Measurements from ENCODE around the gene C11orf52.

C11orf52 gene

DNA sequence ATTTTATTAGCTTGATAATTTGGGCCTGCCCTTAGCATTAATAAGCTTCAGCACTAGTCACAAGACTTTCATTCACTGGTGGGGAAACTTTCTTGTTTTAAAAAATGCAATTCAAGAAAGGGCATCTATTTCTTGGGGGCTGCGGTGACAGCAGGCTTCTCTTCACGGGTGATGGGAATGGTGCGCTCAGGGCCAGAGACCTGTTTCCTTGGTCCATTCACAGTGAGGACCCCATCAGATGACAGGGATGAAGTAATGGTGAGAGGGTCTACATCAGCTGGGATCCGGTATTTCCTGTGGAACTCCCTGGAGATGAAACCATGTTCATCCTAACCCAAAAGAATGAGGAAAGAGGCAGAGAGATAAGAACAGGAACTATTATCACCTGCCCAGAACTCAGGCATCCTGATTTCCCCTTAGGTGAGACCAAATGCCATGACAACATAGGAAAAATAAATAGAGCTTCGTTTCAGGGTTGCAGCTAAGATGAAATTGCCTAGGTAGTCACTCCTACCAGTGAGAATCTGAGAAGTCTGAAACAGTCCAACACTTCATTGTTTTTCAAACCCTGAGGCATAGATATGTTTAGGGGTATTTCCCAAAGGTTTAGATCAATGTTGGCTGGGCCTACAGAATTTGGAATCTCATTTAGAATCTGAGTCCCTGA lies 9.9 kb upstream of the C11orf52 start:
- Mint-ChIP-seq H3K27ac (no peak overlapping the region), H3K36me3 (ENCODE audit: low read depth) (no peaks in the 10 kb centered on the region), H3K4me3 (no peak overlapping the region), H3K4me1 (ENCODE audit: low read depth) (no peaks in the 10 kb centered on the region), H3K9me3 (no peaks in the 10 kb centered on the region), H3K27me3 (peaks cover 27% of the 10 kb centered on the region)
- DNase-seq = no peak

DNA sequence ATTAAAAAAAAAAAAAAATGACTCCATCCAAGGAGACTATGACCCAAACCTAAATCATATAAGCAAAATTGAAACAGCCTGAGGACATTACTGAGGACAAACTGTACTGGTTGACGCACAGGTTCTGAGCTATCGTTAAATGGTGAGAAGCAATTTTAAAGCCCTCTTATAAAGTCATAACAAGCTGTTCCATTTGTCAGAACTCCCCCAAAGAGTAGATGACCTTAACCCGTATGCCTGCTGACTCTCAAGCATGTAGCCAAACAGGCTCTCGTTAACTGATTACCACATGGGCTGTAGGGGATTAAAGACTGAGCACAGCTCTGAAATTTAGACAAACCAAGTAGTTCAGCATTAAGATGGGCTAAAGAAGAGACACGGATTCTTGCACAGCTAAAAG lies 9.3 kb upstream of the C11orf52 start:
- Mint-ChIP-seq H3K36me3 (ENCODE audit: low read depth) (no peaks in the 10 kb centered on the region), H3K27ac (no peak overlapping the region), H3K4me1 (ENCODE audit: low read depth) (no peaks in the 10 kb centered on the region), H3K27me3 (peaks cover 32% of the 10 kb centered on the region), H3K9me3 (no peaks in the 10 kb centered on the region), H3K4me3 (no peak overlapping the region)
- no peak for DNase-seq

- Mint-ChIP-seq H3K4me1 (ENCODE audit: low read depth) (no peaks in the 10 kb centered on the region), H3K9me3 (no peaks in the 10 kb centered on the region), H3K4me3 (no peak overlapping the region), H3K27me3 (peaks cover 39% of the 10 kb centered on the region), H3K27ac (no peak overlapping the region), H3K36me3 (ENCODE audit: low read depth) (no peaks in the 10 kb centered on the region)
- no peak for DNase-seq
Observed at GRCh38 chr11:111910676-111911562, 7.8 kb upstream of the C11orf52 start.

DNA sequence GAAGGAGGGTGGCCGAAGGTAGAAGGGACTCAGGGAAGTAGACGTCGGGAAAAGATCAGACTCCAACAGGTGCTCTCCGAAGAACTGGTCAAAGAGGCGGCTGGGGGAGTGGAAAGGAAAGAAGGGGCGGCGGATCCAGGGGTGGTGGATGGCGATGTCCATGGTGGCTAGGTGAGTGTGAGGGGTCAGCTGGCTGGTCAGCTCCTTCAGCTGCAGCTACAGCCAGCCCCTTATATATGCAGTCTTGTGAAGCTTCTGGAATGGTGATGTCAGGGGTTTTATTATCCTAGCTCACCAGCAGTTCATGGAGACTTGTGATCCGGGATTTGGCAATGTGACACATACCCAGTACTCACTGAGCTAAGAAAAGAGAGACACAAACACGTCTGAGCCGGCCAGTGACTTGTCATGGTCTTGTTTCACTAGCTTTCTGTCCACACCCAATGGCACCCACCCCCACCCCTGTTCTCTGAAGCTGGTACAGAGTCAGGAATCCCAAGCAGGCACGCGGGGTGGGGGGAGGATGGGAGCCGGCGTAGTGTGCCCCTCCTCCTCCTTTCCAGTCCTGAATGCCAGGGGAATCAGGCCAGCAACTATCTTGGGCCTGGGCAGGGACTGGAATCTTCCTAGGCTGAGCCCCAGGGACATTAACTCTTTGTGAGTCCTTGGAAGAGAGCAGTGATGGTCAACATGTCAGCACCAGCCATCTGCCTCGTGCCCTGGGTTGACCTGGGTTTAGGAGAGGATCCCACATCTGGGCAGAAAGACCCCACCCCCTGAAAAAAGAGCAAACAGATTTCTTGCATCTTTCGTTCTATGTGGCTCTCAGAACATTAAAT lies 6.9 kb upstream of the C11orf52 start, which contains the start of gene CRYAB:
Gene CRYAB (minus strand): TSS at position 208 of the 839 bp plus-strand sequence. CDS start 46 bp downstream, at position 162.
- Mint-ChIP-seq H3K9me3 (no peaks in the 10 kb centered on the region), H3K4me1 (ENCODE audit: low read depth) (no peaks in the 10 kb centered on the region), H3K4me3 (no peak within 1 kb of the TSS), H3K36me3 (ENCODE audit: low read depth) (no peaks in the 10 kb centered on the region), H3K27ac (no peak within 1 kb of the TSS), H3K27me3 (peaks cover 48% of the 10 kb centered on the region)
- DNase-seq = no peak

- no peaks in the 10 kb centered on the region for H3K9me3 Mint-ChIP-seq
- no peaks in the 10 kb centered on the region for H3K4me1 Mint-ChIP-seq (ENCODE audit: low read depth)
- DNase-seq = no peak
- no peak within 1 kb of the TSS for H3K27ac Mint-ChIP-seq
- no peaks in the 10 kb centered on the region for H3K36me3 Mint-ChIP-seq (ENCODE audit: low read depth)
- H3K4me3 Mint-ChIP-seq = no peak within 1 kb of the TSS
- H3K27me3 Mint-ChIP-seq = peaks cover 52% of the 10 kb centered on the region
Observed at GRCh38 chr11:111912535-111912934, 6.2 kb upstream of the C11orf52 start, which contains the start of gene HSPB2. Gene HSPB2, plus strand, starts transcription at chr11:111912734. Its CDS starts 96 bp downstream, at chr11:111912830.

- Mint-ChIP-seq H3K36me3 (ENCODE audit: low read depth) (no peaks in the 10 kb centered on the region), H3K4me1 (ENCODE audit: low read depth) (no peaks in the 10 kb centered on the region), H3K4me3 (no peak overlapping the region), H3K27ac (no peak overlapping the region), H3K9me3 (no peaks in the 10 kb centered on the region), H3K27me3 (peaks cover 57% of the 10 kb centered on the region)
- no peak for DNase-seq
Observed at GRCh38 chr11:111913031-111913861, 5.5 kb upstream of the C11orf52 start.

- Mint-ChIP-seq H3K27ac (no peak overlapping the region), H3K27me3 (peaks cover 58% of the 10 kb centered on the region), H3K36me3 (ENCODE audit: low read depth) (no peaks in the 10 kb centered on the region), H3K4me1 (ENCODE audit: low read depth) (no peaks in the 10 kb centered on the region), H3K4me3 (no peak overlapping the region), H3K9me3 (no peaks in the 10 kb centered on the region)
- DNase-seq = no peak
Observed at GRCh38 chr11:111913997-111914396, 4.7 kb upstream of the C11orf52 start.

- H3K27ac Mint-ChIP-seq = no peak overlapping the region
- peaks cover 47% of the 10 kb centered on the region for H3K27me3 Mint-ChIP-seq
- no peaks in the 10 kb centered on the region for H3K9me3 Mint-ChIP-seq
- no peaks in the 10 kb centered on the region for H3K4me1 Mint-ChIP-seq (ENCODE audit: low read depth)
- H3K4me3 Mint-ChIP-seq = no peak overlapping the region
- no peaks in the 10 kb centered on the region for H3K36me3 Mint-ChIP-seq (ENCODE audit: low read depth)
- DNase-seq = no peak
Observed at GRCh38 chr11:111916768-111917167, 1.9 kb upstream of the C11orf52 start.

DNA sequence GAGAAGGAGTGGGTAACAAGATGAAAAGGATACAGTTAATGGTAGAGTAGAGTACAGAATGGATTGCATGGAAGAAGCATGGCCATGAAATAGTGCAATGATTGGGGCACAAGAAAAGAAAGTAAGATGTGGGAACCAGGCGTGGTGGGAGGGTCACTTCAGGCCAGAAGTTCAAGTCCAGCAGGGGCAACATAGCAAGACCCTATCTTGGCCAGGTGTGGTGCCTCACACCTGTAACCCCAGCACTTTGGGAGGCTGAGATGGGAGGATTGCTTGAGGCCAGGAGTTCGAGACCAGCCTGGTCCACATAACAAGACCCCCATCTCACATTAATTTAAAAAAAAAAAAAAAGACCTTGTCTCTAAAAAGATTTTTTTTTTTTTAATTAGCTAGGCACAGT lies 1.4 kb upstream of the C11orf52 start:
- Mint-ChIP-seq H3K4me1 (ENCODE audit: low read depth) (no peaks in the 10 kb centered on the region), H3K9me3 (no peaks in the 10 kb centered on the region), H3K27me3 (peaks cover 42% of the 10 kb centered on the region), H3K27ac (no peak overlapping the region), H3K36me3 (ENCODE audit: low read depth) (no peaks in the 10 kb centered on the region), H3K4me3 (no peak overlapping the region)
- no peak for DNase-seq

DNA sequence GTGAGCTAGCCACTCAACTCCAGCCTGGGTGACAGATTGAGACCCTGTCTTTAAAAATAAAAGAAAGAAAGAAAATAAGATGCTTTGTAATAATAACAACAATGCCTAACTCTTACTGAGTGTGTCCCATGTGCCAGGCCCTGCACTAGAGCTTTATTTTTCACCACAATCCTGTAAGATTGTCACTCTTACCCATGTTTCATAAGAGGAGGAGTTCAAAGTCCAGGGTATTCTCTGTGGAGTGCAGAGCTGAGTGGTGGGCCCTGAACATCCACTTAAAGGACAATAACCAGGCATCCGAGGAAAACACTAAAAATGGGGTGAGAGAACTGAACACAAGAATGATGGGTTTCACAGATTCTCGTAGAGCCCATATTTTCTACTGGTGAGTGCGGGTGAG lies 925 bp upstream of the C11orf52 start:
- no peak for DNase-seq
- Mint-ChIP-seq H3K4me1 (ENCODE audit: low read depth) (no peaks in the 10 kb centered on the region), H3K27me3 (peaks cover 41% of the 10 kb centered on the region), H3K36me3 (ENCODE audit: low read depth) (no peaks in the 10 kb centered on the region), H3K4me3 (no peak overlapping the region), H3K27ac (peak overlapping the region; percentile 9), H3K9me3 (no peaks in the 10 kb centered on the region)

DNA sequence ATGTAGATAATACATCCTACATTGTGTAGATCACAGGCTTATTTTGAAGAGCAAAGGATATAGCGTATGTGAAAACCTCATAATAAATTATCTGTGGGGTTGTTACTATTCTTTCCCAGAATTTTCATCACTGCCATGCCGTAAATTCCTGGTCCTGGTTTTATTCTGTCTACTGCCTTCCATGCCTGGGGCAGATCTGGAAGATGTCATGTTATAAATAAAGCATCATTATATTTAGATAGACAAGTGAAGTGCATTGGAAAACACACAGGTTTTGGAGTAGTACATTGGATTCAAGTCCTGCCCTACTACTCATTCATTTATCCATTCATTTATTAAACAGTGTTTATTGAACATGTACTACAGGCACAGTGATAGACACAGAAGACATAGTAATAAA lies 2.2 kb downstream of the C11orf52 start:
- peaks cover 19% of the 10 kb centered on the region for H3K27me3 Mint-ChIP-seq
- no peaks in the 10 kb centered on the region for H3K9me3 Mint-ChIP-seq
- no peak overlapping the region for H3K27ac Mint-ChIP-seq
- H3K4me3 Mint-ChIP-seq = no peak overlapping the region
- H3K36me3 Mint-ChIP-seq (ENCODE audit: low read depth) = no peaks in the 10 kb centered on the region
- peaks cover 3% of the 10 kb centered on the region for H3K4me1 Mint-ChIP-seq (ENCODE audit: low read depth)
- no peak for DNase-seq

- no peak overlapping the region for H3K27ac Mint-ChIP-seq
- H3K27me3 Mint-ChIP-seq = peaks cover 11% of the 10 kb centered on the region
- H3K4me1 Mint-ChIP-seq (ENCODE audit: low read depth) = peaks cover 9% of the 10 kb centered on the region
- H3K36me3 Mint-ChIP-seq (ENCODE audit: low read depth) = no peaks in the 10 kb centered on the region
- H3K9me3 Mint-ChIP-seq = no peaks in the 10 kb centered on the region
- H3K4me3 Mint-ChIP-seq = no peak overlapping the region
- no peak for DNase-seq
Observed at GRCh38 chr11:111921541-111922230, 3.0 kb downstream of the C11orf52 start.

GRCh38 chr11:111922803-111923202 lies 4.1 kb downstream of the C11orf52 start:
- Mint-ChIP-seq H3K9me3 (no peaks in the 10 kb centered on the region), H3K4me3 (no peak overlapping the region), H3K27me3 (peaks cover 6% of the 10 kb centered on the region), H3K4me1 (ENCODE audit: low read depth) (peaks cover 16% of the 10 kb centered on the region), H3K36me3 (ENCODE audit: low read depth) (no peaks in the 10 kb centered on the region), H3K27ac (no peak overlapping the region)
- no peak for DNase-seq
